ENCODE measurements around the gene PSMA7. TPM values are rescaled to one million over a fixed set of nuclear protein-coding genes. Genes with fewer than 3 reads are reported as not detected.

Gene PSMA7
- total RNA-seq, 4 donors from 2014 or later, result 213 to 288 (median 261) TPM

- H3K9me3 ChIP-seq, result no peaks in the 10 kb centered on the region
- TF ChIP-seq POLR2A (IDR thresholded peaks at IDR 0.05) (no peak), CTCF (IDR thresholded peaks at IDR 0.05) (no peak)
- no peak overlapping the region for H3K4me3 ChIP-seq (replicated peaks in 1 of 3)
- peaks cover 0 to 8% of the 10 kb centered on the region in 2 donors for H3K4me1 ChIP-seq
- DNase-seq, result no peak
- H3K27ac ChIP-seq, result peak overlapping the region in 1 of 3 donors; percentile 29
- intact Hi-C loops (cut with DNase I), result no loop called here
- H3K36me3 ChIP-seq, result peaks cover 73 to 85% of the 10 kb centered on the region in 2 donors
- WGBS, 2 donors, result 92 to 93% methylated on average over 17 to 18 of the region's 25 CpGs
- no peaks in the 10 kb centered on the region for H3K27me3 ChIP-seq
Observed at GRCh38 chr20:62131560-62132320, 11.5 kb downstream of the PSMA7 start.

GRCh38 chr20:62129731-62130531, 13.3 kb downstream of the PSMA7 start:
- WGBS, 2 donors, result 80 to 82% methylated on average over 20 of the region's 20 CpGs
- Histone ChIP-seq H3K27ac (no peak overlapping the region), H3K4me3 (replicated peaks in 1 of 3) (no peak overlapping the region), H3K9me3 (no peaks in the 10 kb centered on the region), H3K36me3 (peaks cover 79 to 84% of the 10 kb centered on the region in 2 donors), H3K27me3 (no peaks in the 10 kb centered on the region), H3K4me1 (peaks cover 0 to 6% of the 10 kb centered on the region in 2 donors)
- intact Hi-C loops (cut with DNase I), result no loop called here
- TF ChIP-seq POLR2A (IDR thresholded peaks at IDR 0.05), result no peak
- TF ChIP-seq CTCF (IDR thresholded peaks at IDR 0.05), result no peak
- DNase-seq, result no peak

- Histone ChIP-seq H3K27me3 (no peaks in the 10 kb centered on the region), H3K9me3 (no peaks in the 10 kb centered on the region), H3K27ac (no peak overlapping the region), H3K4me1 (peaks cover 9 to 12% of the 10 kb centered on the region in 2 donors), H3K4me3 (replicated peaks in 1 of 3) (no peak overlapping the region), H3K36me3 (peaks cover 79 to 82% of the 10 kb centered on the region in 2 donors)
- TF ChIP-seq POLR2A (IDR thresholded peaks at IDR 0.05) (no peak), CTCF (IDR thresholded peaks at IDR 0.05) (no peak)
- WGBS, 2 donors, result 72 to 83% methylated on average over 6 of the region's 6 CpGs
- no peak for DNase-seq
- intact Hi-C loops (cut with DNase I), result no loop called here
Observed at GRCh38 chr20:62128502-62128901, 14.7 kb downstream of the PSMA7 start.

GRCh38 chr20:62127799-62128198, 15.4 kb downstream of the PSMA7 start:
- no peak for DNase-seq
- H3K4me3 ChIP-seq (replicated peaks in 1 of 3), result no peak overlapping the region
- TF ChIP-seq CTCF (IDR thresholded peaks at IDR 0.05), result no peak
- no peak for TF ChIP-seq POLR2A (IDR thresholded peaks at IDR 0.05)
- no peaks in the 10 kb centered on the region for H3K9me3 ChIP-seq
- no peaks in the 10 kb centered on the region for H3K27me3 ChIP-seq
- intact Hi-C loops (cut with DNase I), result no loop called here
- H3K27ac ChIP-seq, result no peak overlapping the region
- peaks cover 14 to 16% of the 10 kb centered on the region in 2 donors for H3K4me1 ChIP-seq
- 89 to 90% methylated on average over 6 of the region's 6 CpGs for WGBS, 2 donors
- H3K36me3 ChIP-seq, result peaks cover 75 to 76% of the 10 kb centered on the region in 2 donors

DNA sequence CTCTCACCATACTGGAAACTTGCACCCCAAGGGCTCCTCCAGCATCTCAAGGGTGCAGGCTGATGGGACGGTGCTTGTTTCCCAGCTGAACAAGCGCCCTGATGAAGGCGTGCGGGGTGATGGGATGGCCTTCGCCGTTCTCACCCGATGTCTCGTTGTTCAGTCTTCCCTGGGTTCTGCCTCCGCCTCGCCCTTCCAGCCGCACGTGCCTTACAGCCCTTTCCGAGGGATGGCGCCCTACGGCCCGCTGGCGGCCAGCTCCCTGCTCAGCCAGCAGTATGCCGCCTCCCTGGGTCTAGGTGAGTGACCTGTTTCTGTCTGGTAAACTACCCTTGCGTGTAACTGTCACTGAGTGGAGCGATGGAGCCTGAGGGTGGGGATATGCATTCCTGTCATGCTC, 17.1 kb downstream of the PSMA7 start:
- Histone ChIP-seq H3K27me3 (no peaks in the 10 kb centered on the region), H3K27ac (no peak overlapping the region), H3K4me3 (replicated peaks in 1 of 3) (no peak overlapping the region), H3K9me3 (no peaks in the 10 kb centered on the region), H3K4me1 (peaks cover 14 to 16% of the 10 kb centered on the region in 2 donors), H3K36me3 (peaks cover 58 to 60% of the 10 kb centered on the region in 2 donors)
- TF ChIP-seq CTCF (IDR thresholded peaks at IDR 0.05), result no peak
- no peak for DNase-seq
- intact Hi-C loops (cut with DNase I), result no loop called here
- 96 to 98% methylated on average over 20 of the region's 20 CpGs for WGBS, 2 donors

All from thyroid gland (tissue), 4 donors.